ENCODE results near the gene MCU. TPM values are rescaled to one million over a fixed set of nuclear protein-coding genes. Genes with fewer than 3 reads are reported as not detected.
"Not testable (repeated sequence)": the region's sequence is repeated elsewhere in the genome, so short reads cannot be mapped to it uniquely, and the experiment has no call there.

MCU gene
- total RNA-seq, 1 experiment from 2014 or later: 26.8 TPM

DNA sequence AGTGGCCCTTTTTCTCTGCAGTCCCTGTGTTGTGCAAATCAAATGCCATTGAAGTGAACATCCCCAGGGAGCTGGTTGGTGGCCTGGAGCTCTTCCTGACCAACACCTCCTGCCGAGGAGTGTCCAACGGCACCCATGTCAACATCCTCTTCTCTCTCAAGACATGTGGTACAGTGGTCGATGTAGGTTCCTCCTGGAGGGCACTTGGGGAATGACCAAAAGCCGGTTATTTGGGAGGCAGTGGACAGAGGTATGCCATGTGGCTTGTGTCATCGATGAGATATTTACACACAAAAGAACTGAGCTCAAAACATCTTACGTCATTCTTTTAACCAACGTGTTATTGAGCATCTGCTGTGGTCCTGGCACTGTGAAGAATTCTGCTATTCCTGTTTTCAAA, 221.3 kb downstream of the MCU start:
- H3K4me1 ChIP-seq (ENCODE audit: control insufficient read depth in 1 of 2, insufficient read depth in 2 of 2, low read length in 2 of 2): no peaks in the 10 kb centered on the region
- ChIA-PET RAD21 (ENCODE audit: low non-redundant PET in 1 of 2, low total read pairs in 2 of 2, uncharacterized antibody in 2 of 2, unreplicated experiment in 2 of 2) (no interaction called here), CTCF (no interaction called here), POLR2A (no interaction called here)
- intact Hi-C loops (cut with micrococcal nuclease): no loop called here
- H3K79me2 ChIP-seq (ENCODE audit: insufficient read depth, low read length): no peaks in the 10 kb centered on the region
- TF ChIP-seq POLR2A (IDR thresholded peaks at IDR 0.05; ENCODE audit: borderline replicate concordance, extremely low read depth, insufficient read depth, insufficient read length): no peak
- no peak overlapping the region for H3K9ac ChIP-seq (ENCODE audit: low read length)
- no peak overlapping the region for H3K4me3 ChIP-seq (replicated peaks in 1 of 2; ENCODE audit: low read depth in 1 of 2, low read length in 2 of 2)
- no peak overlapping the region for H3K4me2 ChIP-seq (ENCODE audit: low read length)
- BruUV-seq (replicated peaks): no TSS peak
- DNase-seq (ENCODE audit: low read depth, low spot score) (no peak), ATAC-seq (no peak)
- no peak overlapping the region for H3K27ac ChIP-seq (ENCODE audit: low read depth, low read length)
- H2AFZ ChIP-seq (ENCODE audit: low read depth, low read length, poor library complexity, severe bottlenecking): no peak overlapping the region
- H3K9me3 ChIP-seq (ENCODE audit: control insufficient read depth in 1 of 2, insufficient read depth in 1 of 2, low read depth in 1 of 2, low read length in 2 of 2): no peaks in the 10 kb centered on the region
- no peaks in the 10 kb centered on the region for H3K36me3 ChIP-seq (ENCODE audit: control insufficient read depth in 1 of 2, insufficient read depth in 2 of 2, low read length in 2 of 2)
- no peaks in the 10 kb centered on the region for H3K9me2 ChIP-seq (ENCODE audit: insufficient read depth)
- H3K27me3 ChIP-seq (ENCODE audit: insufficient read depth, low read length): no peaks in the 10 kb centered on the region
- no peaks in the 10 kb centered on the region for H4K20me1 ChIP-seq (ENCODE audit: insufficient read depth)

DNA sequence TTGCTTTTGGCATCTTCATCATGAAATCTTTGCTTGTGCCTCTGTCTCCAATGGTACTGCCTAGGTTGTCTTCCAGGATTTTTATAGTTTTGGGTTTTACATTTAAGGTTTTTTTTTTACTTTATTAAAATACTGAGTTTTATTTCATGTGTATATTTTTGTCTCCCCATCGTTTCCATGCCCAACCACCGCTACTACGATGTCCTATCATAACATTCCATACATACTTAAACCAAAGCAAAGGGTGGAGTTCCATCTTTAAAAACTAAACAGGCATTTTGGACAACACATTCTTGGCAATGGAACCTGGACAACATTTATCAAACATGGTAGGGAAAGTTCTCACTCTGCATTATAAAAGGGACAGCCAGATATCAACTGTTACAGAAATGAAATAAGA, 225.3 kb downstream of the MCU start:
- BruUV-seq (replicated peaks); H3K36me3 ChIP-seq (ENCODE audit: control insufficient read depth in 1 of 2, insufficient read depth in 2 of 2, low read length in 2 of 2); H3K27me3 ChIP-seq (ENCODE audit: insufficient read depth, low read length); H3K4me2 ChIP-seq (ENCODE audit: low read length); H3K4me3 ChIP-seq (replicated peaks in 1 of 2; ENCODE audit: low read depth in 1 of 2, low read length in 2 of 2); CTCF ChIA-PET; H4K20me1 ChIP-seq (ENCODE audit: insufficient read depth); RAD21 ChIA-PET (ENCODE audit: low non-redundant PET in 1 of 2, low total read pairs in 2 of 2, uncharacterized antibody in 2 of 2, unreplicated experiment in 2 of 2); H3K9me2 ChIP-seq (ENCODE audit: insufficient read depth); H2AFZ ChIP-seq (ENCODE audit: low read depth, low read length, poor library complexity, severe bottlenecking); H3K4me1 ChIP-seq (ENCODE audit: control insufficient read depth in 1 of 2, insufficient read depth in 2 of 2, low read length in 2 of 2); intact Hi-C loops (cut with micrococcal nuclease); POLR2A ChIA-PET; ATAC-seq; H3K9me3 ChIP-seq (ENCODE audit: control insufficient read depth in 1 of 2, insufficient read depth in 1 of 2, low read depth in 1 of 2, low read length in 2 of 2); H3K9ac ChIP-seq (ENCODE audit: low read length); DNase-seq (ENCODE audit: low read depth, low spot score); H3K27ac ChIP-seq (ENCODE audit: low read depth, low read length); H3K79me2 ChIP-seq (ENCODE audit: insufficient read depth, low read length): not testable (repeated sequence)

DNA sequence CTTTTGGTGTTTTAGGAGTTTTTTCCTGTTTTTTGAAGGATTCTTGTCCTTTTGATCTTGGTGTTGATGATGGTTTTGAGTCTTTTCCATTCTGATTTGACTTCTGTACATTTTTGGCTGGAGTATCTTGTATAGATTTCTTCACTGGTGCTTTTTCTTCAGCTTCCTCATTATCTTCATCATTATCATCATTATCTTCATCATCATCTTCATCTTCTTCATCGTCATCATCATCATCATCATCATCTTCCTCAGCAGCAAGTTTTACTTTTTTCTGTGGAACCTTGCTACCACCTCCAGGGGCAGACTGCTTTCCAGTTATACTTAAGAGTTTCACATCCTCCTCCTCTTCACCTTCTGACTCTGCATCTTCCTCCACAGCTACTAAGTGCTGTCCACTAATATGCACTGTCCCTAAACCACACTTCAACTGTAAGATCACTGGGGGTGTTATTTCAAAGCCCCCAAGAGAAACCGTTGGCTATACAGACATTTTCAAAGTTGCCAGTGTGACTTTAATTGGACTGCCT, 225.9 kb downstream of the MCU start:
- intact Hi-C loops (cut with micrococcal nuclease); H3K4me3 ChIP-seq (replicated peaks in 1 of 2; ENCODE audit: low read depth in 1 of 2, low read length in 2 of 2): not testable (repeated sequence)

More for the DNA sequence above, 225.9 kb downstream of the MCU start:
- BruUV-seq (replicated peaks); H3K4me1 ChIP-seq (ENCODE audit: control insufficient read depth in 1 of 2, insufficient read depth in 2 of 2, low read length in 2 of 2); H3K79me2 ChIP-seq (ENCODE audit: insufficient read depth, low read length); H3K36me3 ChIP-seq (ENCODE audit: control insufficient read depth in 1 of 2, insufficient read depth in 2 of 2, low read length in 2 of 2); H3K27me3 ChIP-seq (ENCODE audit: insufficient read depth, low read length); H3K27ac ChIP-seq (ENCODE audit: low read depth, low read length); ATAC-seq; CTCF ChIA-PET; POLR2A ChIA-PET; H3K9me2 ChIP-seq (ENCODE audit: insufficient read depth); DNase-seq (ENCODE audit: low read depth, low spot score); H3K9ac ChIP-seq (ENCODE audit: low read length); RAD21 ChIA-PET (ENCODE audit: low non-redundant PET in 1 of 2, low total read pairs in 2 of 2, uncharacterized antibody in 2 of 2, unreplicated experiment in 2 of 2); H2AFZ ChIP-seq (ENCODE audit: low read depth, low read length, poor library complexity, severe bottlenecking); H4K20me1 ChIP-seq (ENCODE audit: insufficient read depth); H3K9me3 ChIP-seq (ENCODE audit: control insufficient read depth in 1 of 2, insufficient read depth in 1 of 2, low read depth in 1 of 2, low read length in 2 of 2); H3K4me2 ChIP-seq (ENCODE audit: low read length): not testable (repeated sequence)

Measured in HCT116 (cell line).